K562 treated with DMSO at 1 percent for 4 hours (cell line): Measurements from ENCODE around the gene CHMP6. TPM values are rescaled to one million over a fixed set of nuclear protein-coding genes. Genes with fewer than 3 reads are reported as not detected.

Experiments
- total RNA-seq: library from RNA; unstranded; fragments of 300-600 nt; gene quantifications from 2 replicates; pipeline ENCODE4 v1.2.3, GENCODE V29; 2022; ENCODE audit not compliant: insufficient read depth

CHMP6 gene
- total RNA-seq, result 9.9 and 11.3 TPM in 2 replicates

GRCh38 chr17:80991645-80992076 is at the start of gene CHMP6:
CHMP6 (plus strand) TSS chr17:80991841; CDS start chr17:80991919, 78 bp downstream.

DNA sequence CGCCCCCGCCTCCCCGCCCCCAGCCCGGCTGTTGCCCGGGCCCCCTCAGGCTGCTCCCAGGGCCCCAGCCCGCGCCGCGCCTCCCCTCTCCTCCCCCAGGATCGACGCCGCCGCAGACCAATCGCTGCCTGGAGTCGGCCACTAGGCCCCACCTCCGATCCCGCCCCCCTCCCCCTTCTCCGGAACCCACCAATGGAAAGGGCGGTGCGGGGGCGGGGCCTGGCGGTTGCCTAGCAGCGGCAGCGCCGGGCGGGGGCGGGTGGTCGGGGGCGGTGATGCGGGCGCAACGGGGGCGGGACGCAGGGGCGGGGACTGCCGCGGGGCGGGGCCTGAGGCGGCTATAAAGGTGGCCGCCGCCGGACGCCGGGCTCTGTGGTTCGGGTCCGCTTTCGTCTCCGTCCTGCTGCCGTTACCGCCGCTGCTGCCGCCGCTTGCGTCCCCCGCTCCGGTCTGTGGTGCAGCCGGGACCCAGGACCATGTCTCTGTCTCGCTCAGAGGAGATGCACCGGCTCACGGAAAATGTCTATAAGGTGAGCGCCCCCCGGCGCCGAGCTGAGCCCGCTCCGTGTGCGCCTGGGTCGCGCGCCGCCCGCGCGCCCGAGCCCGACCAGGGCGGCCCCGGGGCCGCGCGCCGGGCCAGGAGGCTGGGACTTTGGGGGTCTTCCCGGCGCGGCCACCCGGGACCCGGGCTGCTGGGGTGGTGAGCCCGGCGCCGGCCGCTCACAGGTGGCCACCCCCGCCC is 43.3 kb downstream of the CHMP6 start, which contains the start of gene BAIAP2:
BAIAP2 (plus strand) TSS at position 373 of the 742 bp plus-strand sequence; CDS start at position 477, 104 bp downstream.

Other genes with a start within 250 kb of the CHMP6 start
- 77.6 and 77.8 TPM in 2 replicates for gene BAIAP2, start 43.3 kb downstream of the CHMP6 start, total RNA-seq
- not detected in 2 replicates for gene PVALEF, start 173.7 kb downstream of the CHMP6 start, total RNA-seq
- gene AATK, start 174.4 kb downstream of the CHMP6 start, total RNA-seq, result not detected in 2 replicates
- gene CEP131, start 231.1 kb downstream of the CHMP6 start, total RNA-seq, result 23.3 and 27.7 TPM in 2 replicates
- 20.7 and 26.9 TPM in 2 replicates for gene TEPSIN, start 247.2 kb downstream of the CHMP6 start, total RNA-seq
- 56.2 and 75.8 TPM in 2 replicates for gene NDUFAF8, start 247.5 kb downstream of the CHMP6 start, total RNA-seq